ENCODE data around the gene CACNG5. TPM values are rescaled to one million over a fixed set of nuclear protein-coding genes. Genes with fewer than 3 reads are reported as not detected.

Gene CACNG5
- polyA plus RNA-seq, 1 experiment = not detected

DNA sequence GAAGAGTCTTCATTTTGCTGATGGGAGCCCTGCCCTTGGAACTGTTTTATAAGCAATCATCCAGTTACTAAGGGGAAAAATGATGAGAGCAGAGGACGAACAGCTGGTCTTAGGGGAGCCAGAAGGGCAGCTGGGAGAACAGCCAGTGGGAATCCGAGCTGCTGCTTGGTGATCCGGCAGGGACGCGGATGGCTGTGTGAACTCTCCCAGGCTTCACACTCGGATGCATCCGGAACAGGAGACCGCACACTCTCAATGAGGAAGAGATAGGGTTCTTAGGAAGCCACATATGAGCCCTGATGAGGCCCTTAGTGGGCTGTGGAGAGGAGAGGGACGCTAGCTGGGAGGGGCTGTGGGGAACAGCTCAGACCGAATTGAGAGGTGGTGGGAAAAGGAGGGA is 5.0 kb upstream of the CACNG5 start:
- no peak overlapping the region for H3K27ac ChIP-seq (ENCODE audit: low read depth, low read length)
- CTCF ChIA-PET = no interaction called here
- TF ChIP-seq, protein P1, sequence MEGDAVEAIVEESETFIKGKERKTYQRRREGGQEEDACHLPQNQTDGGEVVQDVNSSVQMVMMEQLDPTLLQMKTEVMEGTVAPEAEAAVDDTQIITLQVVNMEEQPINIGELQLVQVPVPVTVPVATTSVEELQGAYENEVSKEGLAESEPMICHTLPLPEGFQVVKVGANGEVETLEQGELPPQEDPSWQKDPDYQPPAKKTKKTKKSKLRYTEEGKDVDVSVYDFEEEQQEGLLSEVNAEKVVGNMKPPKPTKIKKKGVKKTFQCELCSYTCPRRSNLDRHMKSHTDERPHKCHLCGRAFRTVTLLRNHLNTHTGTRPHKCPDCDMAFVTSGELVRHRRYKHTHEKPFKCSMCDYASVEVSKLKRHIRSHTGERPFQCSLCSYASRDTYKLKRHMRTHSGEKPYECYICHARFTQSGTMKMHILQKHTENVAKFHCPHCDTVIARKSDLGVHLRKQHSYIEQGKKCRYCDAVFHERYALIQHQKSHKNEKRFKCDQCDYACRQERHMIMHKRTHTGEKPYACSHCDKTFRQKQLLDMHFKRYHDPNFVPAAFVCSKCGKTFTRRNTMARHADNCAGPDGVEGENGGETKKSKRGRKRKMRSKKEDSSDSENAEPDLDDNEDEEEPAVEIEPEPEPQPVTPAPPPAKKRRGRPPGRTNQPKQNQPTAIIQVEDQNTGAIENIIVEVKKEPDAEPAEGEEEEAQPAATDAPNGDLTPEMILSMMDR (IDR thresholded peaks at IDR 0.05; ENCODE audit: low read depth, low read length) = no peak
- no peak overlapping the region for H3K4me3 ChIP-seq (ENCODE audit: low read depth, low read length)
- peaks cover 19% of the 10 kb centered on the region for H3K27me3 ChIP-seq (ENCODE audit: control insufficient read depth, insufficient read depth, low read length)
- no peaks in the 10 kb centered on the region for H3K9me3 ChIP-seq (ENCODE audit: control insufficient read depth, insufficient read depth, low read length)
- POLR2A ChIA-PET = no interaction called here
- no peak for DNase-seq (ENCODE audit: low read depth, low spot score)

DNA sequence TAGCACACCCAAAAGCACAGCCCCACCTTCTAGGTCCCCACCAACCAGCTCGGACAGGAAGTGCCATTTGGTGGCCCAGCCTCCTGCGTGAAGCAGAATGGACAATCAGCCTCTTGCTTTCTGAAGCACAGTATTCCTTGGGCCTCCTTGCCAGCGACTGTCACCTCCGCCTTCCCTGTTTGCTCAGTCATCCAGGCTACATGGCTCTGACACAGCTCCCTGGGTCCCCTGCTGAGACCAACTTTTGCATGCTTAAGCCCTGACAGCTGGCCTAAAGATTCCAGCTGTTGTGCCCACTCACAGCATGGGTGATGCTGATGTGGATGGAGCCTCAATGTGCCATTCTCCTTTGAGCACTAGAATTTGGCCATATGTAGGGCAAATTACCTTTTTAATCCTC is 4.5 kb upstream of the CACNG5 start:
- POLR2A ChIA-PET = no interaction called here
- CTCF ChIA-PET = no interaction called here
- TF ChIP-seq, protein P1 (IDR thresholded peaks at IDR 0.05; ENCODE audit: low read depth, low read length) = no peak
- no peak overlapping the region for H3K27ac ChIP-seq (ENCODE audit: low read depth, low read length)
- DNase-seq (ENCODE audit: low read depth, low spot score) = no peak
- no peak overlapping the region for H3K4me3 ChIP-seq (ENCODE audit: low read depth, low read length)
- H3K9me3 ChIP-seq (ENCODE audit: control insufficient read depth, insufficient read depth, low read length) = no peaks in the 10 kb centered on the region; the same call in 1 of the 2 replicates
- peaks cover 24% of the 10 kb centered on the region for H3K27me3 ChIP-seq (ENCODE audit: control insufficient read depth, insufficient read depth, low read length)

DNA sequence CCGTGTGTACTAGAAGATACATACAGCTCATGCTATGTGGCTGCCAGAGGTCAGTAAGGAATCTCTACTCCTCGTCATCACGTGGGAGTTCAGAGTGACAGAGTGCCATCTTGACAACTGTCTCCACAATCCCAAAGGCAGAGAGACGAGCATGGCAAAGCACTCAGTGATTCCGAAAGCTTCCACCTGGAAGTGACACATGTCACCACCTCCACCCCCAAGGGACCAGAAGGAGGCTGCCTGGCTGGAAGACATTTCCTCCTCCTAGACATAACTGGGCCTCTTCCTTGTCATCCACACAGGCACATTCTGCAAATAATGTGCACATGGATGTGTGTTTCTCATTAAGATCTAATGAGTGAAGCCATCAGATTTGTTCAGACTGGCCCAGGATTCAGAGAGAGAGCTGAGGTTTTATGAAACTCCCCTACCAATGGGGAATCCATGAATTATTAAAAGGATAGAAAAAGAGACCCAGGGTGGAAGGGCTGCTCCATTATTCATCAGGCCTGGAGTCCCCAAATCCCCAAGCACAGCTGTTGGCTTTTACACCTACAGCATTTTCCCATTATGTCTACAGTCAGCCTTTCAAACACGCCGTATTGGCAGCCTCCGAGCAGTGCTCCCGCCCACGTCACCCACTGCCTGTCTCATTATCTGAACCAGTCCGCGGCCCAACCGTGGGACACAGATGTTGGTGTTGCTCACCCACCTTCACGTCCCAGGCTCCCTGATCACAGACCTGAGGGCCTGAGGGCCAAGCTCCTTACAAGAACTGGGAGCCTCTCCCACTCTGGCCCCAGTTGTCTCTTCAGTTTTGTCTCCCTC is 3.3 kb upstream of the CACNG5 start:
- peaks cover 35% of the 10 kb centered on the region for H3K27me3 ChIP-seq (ENCODE audit: control insufficient read depth, insufficient read depth, low read length)
- no peaks in the 10 kb centered on the region; the same call in 1 of the 2 replicates for H3K9me3 ChIP-seq (ENCODE audit: control insufficient read depth, insufficient read depth, low read length)
- DNase-seq (ENCODE audit: low read depth, low spot score) = no peak
- ChIA-PET CTCF (no interaction called here), POLR2A (no interaction called here)
- H3K27ac ChIP-seq (ENCODE audit: low read depth, low read length) = no peak overlapping the region
- TF ChIP-seq, protein P1 (IDR thresholded peaks at IDR 0.05; ENCODE audit: low read depth, low read length) = no peak
- no peak overlapping the region for H3K4me3 ChIP-seq (ENCODE audit: low read depth, low read length)

DNA sequence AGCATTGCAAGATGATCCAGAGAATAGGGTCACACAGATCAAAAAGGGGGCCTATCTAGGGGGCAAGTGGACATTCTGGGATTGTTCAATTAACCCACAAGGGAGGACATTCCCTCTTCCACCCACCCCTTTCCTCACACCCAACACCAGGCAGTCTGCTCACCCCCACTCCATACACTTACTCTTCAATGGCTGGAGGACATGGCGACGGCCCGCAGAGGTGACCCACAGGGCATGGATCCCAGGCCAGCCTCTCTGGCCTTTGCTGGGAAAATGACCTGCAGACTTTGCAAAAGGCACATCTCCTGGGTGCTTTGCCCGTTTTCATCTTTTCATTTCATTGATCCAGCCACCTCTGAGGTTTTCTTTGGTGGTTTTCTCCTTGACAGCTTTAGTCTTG is 1.7 kb upstream of the CACNG5 start:
- ChIA-PET POLR2A (no interaction called here), CTCF (no interaction called here)
- no peak overlapping the region for H3K4me3 ChIP-seq (ENCODE audit: low read depth, low read length)

DNA sequence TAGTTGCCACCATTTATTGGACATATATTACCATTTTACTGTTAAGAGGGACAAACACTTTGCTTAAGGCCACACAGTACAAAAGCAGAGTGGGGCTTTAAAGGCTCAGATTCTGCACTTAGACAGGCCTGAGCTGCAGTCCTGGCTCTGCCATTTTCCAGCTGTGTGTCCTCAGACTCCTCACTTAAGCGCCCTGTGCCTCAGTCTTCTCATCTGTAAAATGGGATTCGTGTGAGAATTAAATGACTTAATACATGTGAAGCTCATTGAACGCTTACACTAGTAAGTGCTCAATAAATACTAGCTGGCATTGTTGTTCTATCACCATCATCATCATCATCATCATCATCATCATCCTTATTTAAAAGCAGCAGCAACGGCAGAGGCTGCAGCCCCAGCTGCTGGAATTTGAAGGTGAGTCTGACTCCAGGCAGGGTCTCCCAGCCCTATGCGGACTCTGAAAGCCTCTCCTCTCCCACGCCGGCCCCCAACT is 445 bp upstream of the CACNG5 start:
- CTCF ChIA-PET = no interaction called here
- no peak overlapping the region for H3K4me3 ChIP-seq (ENCODE audit: low read depth, low read length)
- TF ChIP-seq, protein P1 (IDR thresholded peaks at IDR 0.05; ENCODE audit: low read depth, low read length) = no peak
- POLR2A ChIA-PET = no interaction called here
- H3K27me3 ChIP-seq (ENCODE audit: control insufficient read depth, insufficient read depth, low read length) = peaks cover 49% of the 10 kb centered on the region
- H3K9me3 ChIP-seq (ENCODE audit: control insufficient read depth, insufficient read depth, low read length) = no peaks in the 10 kb centered on the region; the same call in 1 of the 2 replicates
- no peak for DNase-seq (ENCODE audit: low read depth, low spot score)
- no peak overlapping the region for H3K27ac ChIP-seq (ENCODE audit: low read depth, low read length)

More for the DNA sequence above, 1.7 kb upstream of the CACNG5 start:
- TF ChIP-seq, protein P1 (IDR thresholded peaks at IDR 0.05; ENCODE audit: low read depth, low read length) = no peak
- DNase-seq (ENCODE audit: low read depth, low spot score) = no peak
- H3K27me3 ChIP-seq (ENCODE audit: control insufficient read depth, insufficient read depth, low read length) = peaks cover 48% of the 10 kb centered on the region
- no peak overlapping the region for H3K27ac ChIP-seq (ENCODE audit: low read depth, low read length)
- H3K9me3 ChIP-seq (ENCODE audit: control insufficient read depth, insufficient read depth, low read length) = no peaks in the 10 kb centered on the region; the same call in 1 of the 2 replicates
